Stomach (tissue), 4 donors: ENCODE data around the gene LCN6.

ENCODE experiments used
- EP300 ChIP-seq: sonication (generic); formaldehyde crosslinking; IDR thresholded peaks from one replicate; pipeline ENCODE4 v1.6.1; 2017; ENCODE audit warnings: antibody characterized with exemption
- POLR2A ChIP-seq, 4 donors: fragments of 450-650 bp; IDR thresholded peaks; one replicate each; pipeline ENCODE4 v1.6.1; 2016; ENCODE audit warnings: antibody characterized with exemption in 4 of 4, control low read depth in 2 of 4, mild to moderate bottlenecking in 1 of 4, moderate library complexity in 1 of 4
- POLR2AphosphoS5 ChIP-seq, 3 donors: sonication (generic); formaldehyde crosslinking; IDR thresholded peaks; one replicate each; pipeline ENCODE4 v1.6.1; 2016; ENCODE audit warnings: antibody characterized with exemption in 3 of 3
- TF ChIP-seq, protein P1 (sequence below), 7 experiments: fragments of 450-650 bp in 4 of 7; fragments of 200-600 bp in 3 of 7; sonication (generic) in 3 of 7; IDR thresholded peaks; one replicate each; pipeline ENCODE4 v1.5.1; 2016 to 2019; ENCODE audit warnings: antibody characterized with exemption in 7 of 7, control low read depth in 2 of 7, mild to moderate bottlenecking in 1 of 7

GRCh38 chr9:136743639-136744211 lies 4.6 kb downstream of the LCN6 start:
- TF ChIP-seq, protein P1, sequence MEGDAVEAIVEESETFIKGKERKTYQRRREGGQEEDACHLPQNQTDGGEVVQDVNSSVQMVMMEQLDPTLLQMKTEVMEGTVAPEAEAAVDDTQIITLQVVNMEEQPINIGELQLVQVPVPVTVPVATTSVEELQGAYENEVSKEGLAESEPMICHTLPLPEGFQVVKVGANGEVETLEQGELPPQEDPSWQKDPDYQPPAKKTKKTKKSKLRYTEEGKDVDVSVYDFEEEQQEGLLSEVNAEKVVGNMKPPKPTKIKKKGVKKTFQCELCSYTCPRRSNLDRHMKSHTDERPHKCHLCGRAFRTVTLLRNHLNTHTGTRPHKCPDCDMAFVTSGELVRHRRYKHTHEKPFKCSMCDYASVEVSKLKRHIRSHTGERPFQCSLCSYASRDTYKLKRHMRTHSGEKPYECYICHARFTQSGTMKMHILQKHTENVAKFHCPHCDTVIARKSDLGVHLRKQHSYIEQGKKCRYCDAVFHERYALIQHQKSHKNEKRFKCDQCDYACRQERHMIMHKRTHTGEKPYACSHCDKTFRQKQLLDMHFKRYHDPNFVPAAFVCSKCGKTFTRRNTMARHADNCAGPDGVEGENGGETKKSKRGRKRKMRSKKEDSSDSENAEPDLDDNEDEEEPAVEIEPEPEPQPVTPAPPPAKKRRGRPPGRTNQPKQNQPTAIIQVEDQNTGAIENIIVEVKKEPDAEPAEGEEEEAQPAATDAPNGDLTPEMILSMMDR (IDR thresholded peaks at IDR 0.05): no peak
- TF ChIP-seq POLR2A (IDR thresholded peaks at IDR 0.05) (no peak), EP300 (no peak), POLR2AphosphoS5 (IDR thresholded peaks at IDR 0.05) (no peak)
